Activated B cell treated with CpG ODN at 0.5 μM for 24 hours (primary cell): ENCODE results near the gene LCE3C. TPM values are rescaled to one million over a fixed set of nuclear protein-coding genes. Genes with fewer than 3 reads are reported as not detected.

ENCODE experiments used
- ATAC-seq: fragments of 200-7000 bp; cut with Tn5 transposase; one replicate; pipeline ENCODE4 v1.10.0; 2021; ENCODE audit warnings: low read depth, mild to moderate bottlenecking, moderate library complexity
- CTCF ChIA-PET: fragments of 350-600 bp; sonication (Branson Sonifier 250); formaldehyde crosslinking; loops from one replicate; lab custom pipeline; 2021; ENCODE audit warnings: antibody characterized with exemption; lab: Charles Lee
- POLR2A ChIA-PET: fragments of 350-600 bp; sonication (Branson Sonifier 250); formaldehyde crosslinking; loops from one replicate; lab custom pipeline; 2021; ENCODE audit warnings: antibody characterized with exemption; lab: Charles Lee
- DNase-seq: peaks from one replicate; pipeline ENCODE4 v3.0.0; 2022
- H3K27ac Mint-ChIP-seq: one replicate; pipeline ENCODE4 v1.8.0; 2020; ENCODE audit warnings: mixed read lengths
- H3K27me3 Mint-ChIP-seq: one replicate; pipeline ENCODE4 v1.8.0; 2021; ENCODE audit warnings: mixed read lengths
- H3K36me3 Mint-ChIP-seq: one replicate; pipeline ENCODE4 v1.8.0; 2021; ENCODE audit warnings: low read depth, mixed read lengths
- H3K4me1 Mint-ChIP-seq: one replicate; pipeline ENCODE4 v1.8.0; 2021; ENCODE audit warnings: mixed read lengths
- H3K4me3 Mint-ChIP-seq: one replicate; pipeline ENCODE4 v1.8.0; 2020; ENCODE audit warnings: mild to moderate bottlenecking, mixed read lengths
- H3K9me3 Mint-ChIP-seq: one replicate; pipeline ENCODE4 v1.8.0; 2020; ENCODE audit warnings: mixed read lengths
- CTCF ChIP-seq: fragments of 200-600 bp; IDR thresholded peaks from one replicate; pipeline ENCODE4 v1.8.0; 2022; ENCODE audit warnings: antibody characterized with exemption, mild to moderate bottlenecking
- intact Hi-C: fragments of 100-400 bp; cut with micrococcal nuclease; formaldehyde crosslinking; loops from one replicate; pipeline ENCODE4 v1.15.1; 2024
- total RNA-seq: library from RNA; stranded (reverse); gene quantifications from 2 replicates; pipeline ENCODE4 v1.2.3, GENCODE V29; 2022

Gene LCE3C
- total RNA-seq, 1 donor from 2014 or later = not detected

GRCh38 chr1:152580433-152580832 is 19.6 kb upstream of the LCE3C start, which contains the start of gene LCE3D:
TSS of gene LCE3D (minus strand) at chr1:152580516. CDS start at chr1:152579936, 580 bp downstream.
- no peak for ATAC-seq
- POLR2A ChIA-PET = no interaction called here
- TF ChIP-seq CTCF = no peak
- Mint-ChIP-seq H3K9me3 (peaks cover 3% of the 10 kb centered on the region), H3K27me3 (peaks cover 4% of the 10 kb centered on the region), H3K27ac (no peak within 1 kb of the TSS), H3K4me1 (no peaks in the 10 kb centered on the region), H3K4me3 (no peak within 1 kb of the TSS), H3K36me3 (no peaks in the 10 kb centered on the region)
- intact Hi-C loops = no loop called here
- no peak for DNase-seq
- CTCF ChIA-PET = no interaction called here

- CTCF ChIA-PET = no interaction called here
- intact Hi-C loops = no loop called here
- H3K4me1 Mint-ChIP-seq = no peaks in the 10 kb centered on the region
These were observed 17.4 kb upstream of the LCE3C start for GRCh38 chr1:152582647-152583046.

GRCh38 chr1:152585586-152585985 is 14.4 kb upstream of the LCE3C start:
- no peak overlapping the region for H3K27ac Mint-ChIP-seq
- H3K27me3 Mint-ChIP-seq = no peaks in the 10 kb centered on the region
- TF ChIP-seq CTCF = no peak
- ATAC-seq (no peak), DNase-seq (no peak)
- no peaks in the 10 kb centered on the region for H3K4me1 Mint-ChIP-seq
- no peaks in the 10 kb centered on the region for H3K36me3 Mint-ChIP-seq
- no peak overlapping the region for H3K4me3 Mint-ChIP-seq
- CTCF ChIA-PET = no interaction called here
- H3K9me3 Mint-ChIP-seq = no peaks in the 10 kb centered on the region
- POLR2A ChIA-PET = no interaction called here
- intact Hi-C loops = no loop called here

More at GRCh38 chr1:152582647-152583046, 17.4 kb upstream of the LCE3C start:
- Mint-ChIP-seq H3K27ac (no peak overlapping the region), H3K36me3 (no peaks in the 10 kb centered on the region), H3K9me3 (no peaks in the 10 kb centered on the region), H3K27me3 (no peaks in the 10 kb centered on the region), H3K4me3 (no peak overlapping the region)
- DNase-seq = no peak
- POLR2A ChIA-PET = no interaction called here
- ATAC-seq = no peak
- no peak for TF ChIP-seq CTCF

GRCh38 chr1:152596986-152597385 is 3.0 kb upstream of the LCE3C start:
- H3K36me3 Mint-ChIP-seq = no peaks in the 10 kb centered on the region
- DNase-seq (no peak), ATAC-seq (no peak)
- H3K4me1 Mint-ChIP-seq = no peaks in the 10 kb centered on the region
- H3K27ac Mint-ChIP-seq = no peak overlapping the region
- no peak for TF ChIP-seq CTCF
- H3K9me3 Mint-ChIP-seq = no peaks in the 10 kb centered on the region
- CTCF ChIA-PET = no interaction called here
- POLR2A ChIA-PET = no interaction called here
- intact Hi-C loops = no loop called here
- no peaks in the 10 kb centered on the region for H3K27me3 Mint-ChIP-seq
- no peak overlapping the region for H3K4me3 Mint-ChIP-seq

- ATAC-seq = no peak
- H3K9me3 Mint-ChIP-seq = peaks cover 6% of the 10 kb centered on the region
These were observed 13.5 kb downstream of the LCE3C start, which contains the start of gene LCE3B for GRCh38 chr1:152613511-152613910. TSS of gene LCE3B (plus strand) at chr1:152613811. CDS start at chr1:152613811, 0 bp downstream.

More at GRCh38 chr1:152613511-152613910, 13.5 kb downstream of the LCE3C start, which contains the start of gene LCE3B:
- CTCF ChIA-PET = no interaction called here
- Mint-ChIP-seq H3K4me3 (no peak within 1 kb of the TSS), H3K27me3 (no peaks in the 10 kb centered on the region), H3K4me1 (no peaks in the 10 kb centered on the region), H3K36me3 (no peaks in the 10 kb centered on the region), H3K27ac (no peak within 1 kb of the TSS)
- DNase-seq = no peak
- intact Hi-C loops = no loop called here
- no peak for TF ChIP-seq CTCF
- POLR2A ChIA-PET = no interaction called here
